Bronchial epithelial cell (primary cell): ENCODE measurements around the gene CCR4. TPM values are rescaled to one million over a fixed set of nuclear protein-coding genes. Genes with fewer than 3 reads are reported as not detected.
A peak's percentile ranks its signal among the peaks of the same experiment; 100 is the strongest.
"Not testable (repeated sequence)": the region's sequence is repeated elsewhere in the genome, so short reads cannot be mapped to it uniquely, and the experiment has no call there.

Experiments
- DNase-seq: peaks from one replicate; pipeline ENCODE4 v3.0.0-alpha.2; 2010; ENCODE audit warnings: low read depth
- FAIRE-seq: peaks from 2 replicates; lab custom pipeline; 2011; peaks lifted over from hg19 to GRCh38; lab: Jason Lieb, UNC
- H3K27me3 ChIP-seq: 2 replicates; pipeline ENCODE4 v1.5.1; 2011; ENCODE audit warnings: low read length; ENCODE audit not compliant: control insufficient read depth, insufficient read depth
- H3K36me3 ChIP-seq: 2 replicates; pipeline ENCODE4 v1.5.1; 2011; ENCODE audit warnings: low read length; ENCODE audit not compliant: control insufficient read depth, insufficient read depth
- H3K4me3 ChIP-seq: 2 replicates; pipeline ENCODE4 v1.5.1; 2011; ENCODE audit warnings: mild to moderate bottlenecking, low read depth, low read length, control low read depth
- CTCF ChIP-seq: IDR thresholded peaks from 2 replicates; pipeline ENCODE4 v1.5.1; 2011; ENCODE audit warnings: mild to moderate bottlenecking, moderate library complexity, low read length, control low read depth, inconsistent platforms; ENCODE audit not compliant: insufficient read depth, severe bottlenecking
- total RNA-seq: library from RNA; depleted of rRNA; stranded (reverse); fragments of >200 nt; gene quantifications from 2 replicates; pipeline ENCODE4 v1.2.1, GENCODE V29; 2014

CCR4 gene
- not detected in 2 replicates for total RNA-seq

- H3K4me3 ChIP-seq, result no peak within 1 kb of the TSS
- TF ChIP-seq CTCF, result no peak
- FAIRE-seq, result no peak
Measured at GRCh38 chr3:32951410-32951811, at the start of gene CCR4. TSS of gene CCR4 (plus strand) at chr3:32951644. CDS start at chr3:32953423, 1,779 bp downstream.

GRCh38 chr3:32902887-32903371 lies 48.5 kb upstream of the CCR4 start:
- peak; percentile 34 for TF ChIP-seq CTCF
- H3K4me3 ChIP-seq, result peak overlapping the region; percentile 23
- not testable (repeated sequence) for DNase-seq, FAIRE-seq, H3K36me3 ChIP-seq, H3K27me3 ChIP-seq

More at GRCh38 chr3:32951410-32951811, at the start of gene CCR4:
- DNase-seq, result no peak
- Histone ChIP-seq H3K27me3 (no peaks in the 10 kb centered on the region), H3K36me3 (no peaks in the 10 kb centered on the region)

- H3K4me3 ChIP-seq, result no peak overlapping the region
- no peak for TF ChIP-seq CTCF
- no peaks in the 10 kb centered on the region for H3K27me3 ChIP-seq
- FAIRE-seq, result no peak
- H3K36me3 ChIP-seq, result no peaks in the 10 kb centered on the region
- no peak for DNase-seq
Measured at GRCh38 chr3:32903953-32904352, 47.5 kb upstream of the CCR4 start.

- no peaks in the 10 kb centered on the region for H3K36me3 ChIP-seq
- H3K4me3 ChIP-seq, result no peak overlapping the region
- no peak for TF ChIP-seq CTCF
- no peaks in the 10 kb centered on the region for H3K27me3 ChIP-seq
- no peak for DNase-seq
- no peak for FAIRE-seq
Measured at GRCh38 chr3:32909999-32910398, 41.4 kb upstream of the CCR4 start.

GRCh38 chr3:32910954-32911353 lies 40.5 kb upstream of the CCR4 start:
- no peak for FAIRE-seq
- DNase-seq, result peak; percentile 27
- Histone ChIP-seq H3K27me3 (no peaks in the 10 kb centered on the region), H3K36me3 (no peaks in the 10 kb centered on the region), H3K4me3 (no peak overlapping the region)
- TF ChIP-seq CTCF, result no peak

GRCh38 chr3:32912046-32912445 lies 39.4 kb upstream of the CCR4 start:
- no peak for FAIRE-seq
- no peaks in the 10 kb centered on the region for H3K36me3 ChIP-seq
- H3K4me3 ChIP-seq, result no peak overlapping the region
- no peak for TF ChIP-seq CTCF
- no peaks in the 10 kb centered on the region for H3K27me3 ChIP-seq
- peak; percentile 75 for DNase-seq
